ENCODE measurements around the gene EXOC8.

- TF ChIP-seq, protein P1, sequence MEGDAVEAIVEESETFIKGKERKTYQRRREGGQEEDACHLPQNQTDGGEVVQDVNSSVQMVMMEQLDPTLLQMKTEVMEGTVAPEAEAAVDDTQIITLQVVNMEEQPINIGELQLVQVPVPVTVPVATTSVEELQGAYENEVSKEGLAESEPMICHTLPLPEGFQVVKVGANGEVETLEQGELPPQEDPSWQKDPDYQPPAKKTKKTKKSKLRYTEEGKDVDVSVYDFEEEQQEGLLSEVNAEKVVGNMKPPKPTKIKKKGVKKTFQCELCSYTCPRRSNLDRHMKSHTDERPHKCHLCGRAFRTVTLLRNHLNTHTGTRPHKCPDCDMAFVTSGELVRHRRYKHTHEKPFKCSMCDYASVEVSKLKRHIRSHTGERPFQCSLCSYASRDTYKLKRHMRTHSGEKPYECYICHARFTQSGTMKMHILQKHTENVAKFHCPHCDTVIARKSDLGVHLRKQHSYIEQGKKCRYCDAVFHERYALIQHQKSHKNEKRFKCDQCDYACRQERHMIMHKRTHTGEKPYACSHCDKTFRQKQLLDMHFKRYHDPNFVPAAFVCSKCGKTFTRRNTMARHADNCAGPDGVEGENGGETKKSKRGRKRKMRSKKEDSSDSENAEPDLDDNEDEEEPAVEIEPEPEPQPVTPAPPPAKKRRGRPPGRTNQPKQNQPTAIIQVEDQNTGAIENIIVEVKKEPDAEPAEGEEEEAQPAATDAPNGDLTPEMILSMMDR (conservative IDR thresholded peaks at IDR 0.05; ENCODE audit: low read depth in 2 of 2): no peak
- TF ChIP-seq POLR2AphosphoS5 (IDR thresholded peaks at IDR 0.05; ENCODE audit: low read depth): no peak
- no peak for TF ChIP-seq EZH2 (IDR thresholded peaks at IDR 0.05; ENCODE audit: low read depth, unreplicated experiment)
- TF ChIP-seq EZH2phosphoT487 (IDR thresholded peaks at IDR 0.05; ENCODE audit: unreplicated experiment): no peak
- TF ChIP-seq, protein P2, sequence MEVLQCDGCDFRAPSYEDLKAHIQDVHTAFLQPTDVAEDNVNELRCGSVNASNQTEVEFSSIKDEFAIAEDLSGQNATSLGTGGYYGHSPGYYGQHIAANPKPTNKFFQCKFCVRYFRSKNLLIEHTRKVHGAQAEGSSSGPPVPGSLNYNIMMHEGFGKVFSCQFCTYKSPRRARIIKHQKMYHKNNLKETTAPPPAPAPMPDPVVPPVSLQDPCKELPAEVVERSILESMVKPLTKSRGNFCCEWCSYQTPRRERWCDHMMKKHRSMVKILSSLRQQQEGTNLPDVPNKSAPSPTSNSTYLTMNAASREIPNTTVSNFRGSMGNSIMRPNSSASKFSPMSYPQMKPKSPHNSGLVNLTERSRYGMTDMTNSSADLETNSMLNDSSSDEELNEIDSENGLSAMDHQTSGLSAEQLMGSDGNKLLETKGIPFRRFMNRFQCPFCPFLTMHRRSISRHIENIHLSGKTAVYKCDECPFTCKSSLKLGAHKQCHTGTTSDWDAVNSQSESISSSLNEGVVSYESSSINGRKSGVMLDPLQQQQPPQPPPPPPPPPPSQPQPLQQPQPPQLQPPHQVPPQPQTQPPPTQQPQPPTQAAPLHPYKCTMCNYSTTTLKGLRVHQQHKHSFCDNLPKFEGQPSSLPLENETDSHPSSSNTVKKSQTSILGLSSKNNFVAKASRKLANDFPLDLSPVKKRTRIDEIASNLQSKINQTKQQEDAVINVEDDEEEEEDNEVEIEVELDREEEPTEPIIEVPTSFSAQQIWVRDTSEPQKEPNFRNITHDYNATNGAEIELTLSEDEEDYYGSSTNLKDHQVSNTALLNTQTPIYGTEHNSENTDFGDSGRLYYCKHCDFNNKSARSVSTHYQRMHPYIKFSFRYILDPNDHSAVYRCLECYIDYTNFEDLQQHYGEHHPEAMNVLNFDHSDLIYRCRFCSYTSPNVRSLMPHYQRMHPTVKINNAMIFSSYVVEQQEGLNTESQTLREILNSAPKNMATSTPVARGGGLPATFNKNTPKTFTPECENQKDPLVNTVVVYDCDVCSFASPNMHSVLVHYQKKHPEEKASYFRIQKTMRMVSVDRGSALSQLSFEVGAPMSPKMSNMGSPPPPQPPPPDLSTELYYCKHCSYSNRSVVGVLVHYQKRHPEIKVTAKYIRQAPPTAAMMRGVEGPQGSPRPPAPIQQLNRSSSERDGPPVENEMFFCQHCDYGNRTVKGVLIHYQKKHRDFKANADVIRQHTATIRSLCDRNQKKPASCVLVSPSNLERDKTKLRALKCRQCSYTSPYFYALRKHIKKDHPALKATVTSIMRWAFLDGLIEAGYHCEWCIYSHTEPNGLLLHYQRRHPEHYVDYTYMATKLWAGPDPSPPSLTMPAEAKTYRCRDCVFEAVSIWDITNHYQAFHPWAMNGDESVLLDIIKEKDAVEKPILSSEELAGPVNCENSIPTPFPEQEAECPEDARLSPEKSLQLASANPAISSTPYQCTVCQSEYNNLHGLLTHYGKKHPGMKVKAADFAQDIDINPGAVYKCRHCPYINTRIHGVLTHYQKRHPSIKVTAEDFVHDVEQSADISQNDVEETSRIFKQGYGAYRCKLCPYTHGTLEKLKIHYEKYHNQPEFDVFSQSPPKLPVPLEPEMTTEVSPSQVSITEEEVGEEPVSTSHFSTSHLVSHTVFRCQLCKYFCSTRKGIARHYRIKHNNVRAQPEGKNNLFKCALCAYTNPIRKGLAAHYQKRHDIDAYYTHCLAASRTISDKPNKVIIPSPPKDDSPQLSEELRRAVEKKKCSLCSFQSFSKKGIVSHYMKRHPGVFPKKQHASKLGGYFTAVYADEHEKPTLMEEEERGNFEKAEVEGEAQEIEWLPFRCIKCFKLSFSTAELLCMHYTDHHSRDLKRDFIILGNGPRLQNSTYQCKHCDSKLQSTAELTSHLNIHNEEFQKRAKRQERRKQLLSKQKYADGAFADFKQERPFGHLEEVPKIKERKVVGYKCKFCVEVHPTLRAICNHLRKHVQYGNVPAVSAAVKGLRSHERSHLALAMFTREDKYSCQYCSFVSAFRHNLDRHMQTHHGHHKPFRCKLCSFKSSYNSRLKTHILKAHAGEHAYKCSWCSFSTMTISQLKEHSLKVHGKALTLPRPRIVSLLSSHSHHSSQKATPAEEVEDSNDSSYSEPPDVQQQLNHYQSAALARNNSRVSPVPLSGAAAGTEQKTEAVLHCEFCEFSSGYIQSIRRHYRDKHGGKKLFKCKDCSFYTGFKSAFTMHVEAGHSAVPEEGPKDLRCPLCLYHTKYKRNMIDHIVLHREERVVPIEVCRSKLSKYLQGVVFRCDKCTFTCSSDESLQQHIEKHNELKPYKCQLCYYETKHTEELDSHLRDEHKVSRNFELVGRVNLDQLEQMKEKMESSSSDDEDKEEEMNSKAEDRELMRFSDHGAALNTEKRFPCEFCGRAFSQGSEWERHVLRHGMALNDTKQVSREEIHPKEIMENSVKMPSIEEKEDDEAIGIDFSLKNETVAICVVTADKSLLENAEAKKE (CRISPR knock-in tag; IDR thresholded peaks at IDR 0.05): no peak
- TF ChIP-seq STAT1 (IDR thresholded peaks at IDR 0.05; ENCODE audit: unreplicated experiment): no peak
These were observed 35.7 kb downstream of the EXOC8 start for GRCh38 chr1:231301990-231302389.
